Neural cell (in vitro differentiated cells): Measurements from ENCODE around the gene TMEM120A. TPM values are rescaled to one million over a fixed set of nuclear protein-coding genes. Genes with fewer than 3 reads are reported as not detected.

Experiments
- H2AFZ ChIP-seq: fragments of 200-600, 300-800 bp; sonication (generic), shearing (Covaris generic); 2 replicates; pipeline ENCODE4 v1.6.0; 2014; ENCODE audit warnings: low read depth, mild to moderate bottlenecking, antibody characterized with exemption, low read length, moderate library complexity
- H3F3A ChIP-seq: fragments of 200-600 bp; shearing (Covaris generic); 2 replicates; pipeline ENCODE4 v1.6.1; 2016; ENCODE audit warnings: mild to moderate bottlenecking, moderate library complexity, mixed read lengths, antibody characterized with exemption, low read length; ENCODE audit not compliant: insufficient read depth, poor library complexity, severe bottlenecking
- H3K27ac ChIP-seq: fragments of 200-600, 300-800 bp; sonication (generic), shearing (Covaris generic); 2 replicates; pipeline ENCODE4 v1.5.1; 2014; ENCODE audit warnings: mild to moderate bottlenecking, low read length, moderate library complexity
- H3K27me3 ChIP-seq: fragments of 300-800, 200-600 bp; sonication (generic), shearing (Covaris generic); 2 replicates; pipeline ENCODE4 v1.6.0; 2014; ENCODE audit warnings: mild to moderate bottlenecking, low read depth, low read length, moderate library complexity; ENCODE audit not compliant: insufficient read depth
- H3K36me3 ChIP-seq: fragments of 300-800, 200-600 bp; sonication (generic), shearing (Covaris generic); 2 replicates; pipeline ENCODE4 v1.5.1; 2014; ENCODE audit warnings: mild to moderate bottlenecking, antibody characterized with exemption, low read length, moderate library complexity; ENCODE audit not compliant: insufficient read depth
- H3K4me2 ChIP-seq: fragments of 300-800, 200-600 bp; sonication (generic), shearing (Covaris generic); 2 replicates; pipeline ENCODE4 v1.6.0; 2014; ENCODE audit warnings: mild to moderate bottlenecking, low read length
- H3K4me3 ChIP-seq: fragments of 300-800, 200-600 bp; sonication (generic), shearing (Covaris generic); 2 replicates; pipeline ENCODE4 v1.5.1; 2014; ENCODE audit warnings: mild to moderate bottlenecking, low read length, moderate library complexity
- H3K79me2 ChIP-seq: fragments of 200-600 bp; shearing (Covaris generic); replicated peaks from 2 replicates; pipeline ENCODE4 v1.6.0; 2014; ENCODE audit warnings: mild to moderate bottlenecking, low read length, moderate library complexity; ENCODE audit not compliant: insufficient read depth
- H3K9ac ChIP-seq: fragments of 300-800, 200-600 bp; sonication (generic), shearing (Covaris generic); 2 replicates; pipeline ENCODE4 v1.6.1; 2016; ENCODE audit warnings: mild to moderate bottlenecking, low read length, mixed read lengths
- H3K9me2 ChIP-seq: fragments of 200-600 bp; shearing (Covaris generic); 2 replicates; pipeline ENCODE4 v1.6.1; 2016; ENCODE audit warnings: mild to moderate bottlenecking, low read length, mixed read lengths; ENCODE audit not compliant: insufficient read depth
- H3K9me3 ChIP-seq: fragments of 200-600, 300-800 bp; sonication (generic), shearing (Covaris generic); 2 replicates; pipeline ENCODE4 v1.6.1; 2016; ENCODE audit warnings: mild to moderate bottlenecking, mixed run types, low read length, moderate library complexity, mixed read lengths
- H4K20me1 ChIP-seq: fragments of 200-600 bp; shearing (Covaris generic); 2 replicates; pipeline ENCODE4 v1.6.1; 2016; ENCODE audit warnings: mild to moderate bottlenecking, mixed run types; ENCODE audit not compliant: insufficient read depth
- CTCF ChIP-seq: fragments of 450-650 bp; IDR thresholded peaks from 2 replicates; pipeline ENCODE4 v1.5.1; 2014; ENCODE audit warnings: antibody characterized with exemption, mild to moderate bottlenecking, moderate library complexity; ENCODE audit not compliant: poor library complexity, severe bottlenecking
- EP300 ChIP-seq: fragments of 450-650 bp; conservative IDR thresholded peaks from 2 replicates; pipeline ENCODE4 v1.6.1; 2014; ENCODE audit warnings: antibody characterized with exemption, mild to moderate bottlenecking, moderate library complexity; ENCODE audit not compliant: poor library complexity, severe bottlenecking
- EZH2 ChIP-seq: fragments of 200-600, 300-800 bp; shearing (Covaris generic), sonication (generic); IDR thresholded peaks from 2 replicates; pipeline ENCODE4 v1.6.1; 2014; ENCODE audit warnings: antibody characterized with exemption, low read length, borderline replicate concordance, mild to moderate bottlenecking; ENCODE audit not compliant: insufficient read depth, poor library complexity, severe bottlenecking
- MXI1 ChIP-seq: fragments of 450-650 bp; conservative IDR thresholded peaks from 2 replicates; pipeline ENCODE4 v1.6.1; 2014; ENCODE audit warnings: antibody characterized with exemption, mild to moderate bottlenecking; ENCODE audit not compliant: poor library complexity, severe bottlenecking
- POLR2AphosphoS5 ChIP-seq: IDR thresholded peaks from 2 replicates; pipeline ENCODE4 v1.6.1; 2012
- RAD21 ChIP-seq: fragments of 450-650 bp; conservative IDR thresholded peaks from 2 replicates; pipeline ENCODE4 v1.6.1; 2014; ENCODE audit warnings: antibody characterized with exemption, mild to moderate bottlenecking, moderate library complexity
- SMC3 ChIP-seq: fragments of 450-650 bp; conservative IDR thresholded peaks from 2 replicates; pipeline ENCODE4 v1.6.1; 2014; ENCODE audit warnings: antibody characterized with exemption, mild to moderate bottlenecking, moderate library complexity; ENCODE audit not compliant: poor library complexity
- TAF1 ChIP-seq: IDR thresholded peaks from 2 replicates; pipeline ENCODE4 v1.6.1; 2012; ENCODE audit warnings: low read depth
- polyA plus RNA-seq: library from polyadenylated mRNA; depleted of rRNA; stranded (reverse); fragments of >200 nt; gene quantifications from 2 replicates; pipeline ENCODE4 v1.2.3, GENCODE V29; 2014
- TF ChIP-seq, protein P1 (sequence below): IDR thresholded peaks from 2 replicates; pipeline ENCODE4 v1.6.1; 2012; ENCODE audit warnings: borderline replicate concordance

Gene TMEM120A
- polyA plus RNA-seq, 1 donor from 2014 or later, result 39.1 TPM

- no peaks in the 10 kb centered on the region for H3K36me3 ChIP-seq
- H3K9ac ChIP-seq, result no peak overlapping the region
- no peaks in the 10 kb centered on the region for H3K27me3 ChIP-seq
- H3K79me2 ChIP-seq, result no peaks in the 10 kb centered on the region
- no peaks in the 10 kb centered on the region for H3K9me2 ChIP-seq
- no peaks in the 10 kb centered on the region for H3K9me3 ChIP-seq
- H3K4me2 ChIP-seq, result no peak overlapping the region
- H4K20me1 ChIP-seq, result no peaks in the 10 kb centered on the region
- H3K4me3 ChIP-seq, result no peak overlapping the region
- TF ChIP-seq POLR2AphosphoS5 (no peak), EP300 (no peak), RAD21 (no peak)
- no peak overlapping the region for H3K27ac ChIP-seq
- H2AFZ ChIP-seq, result no peak overlapping the region
- H3F3A ChIP-seq, result no peaks in the 10 kb centered on the region
Measured at GRCh38 chr7:75985518-75986146, 8.8 kb downstream of the TMEM120A start.

GRCh38 chr7:75985009-75985517, 9.3 kb downstream of the TMEM120A start:
- Histone ChIP-seq H3K9ac (no peak overlapping the region), H3K36me3 (no peaks in the 10 kb centered on the region), H3K79me2 (no peaks in the 10 kb centered on the region), H4K20me1 (no peaks in the 10 kb centered on the region), H2AFZ (no peak overlapping the region), H3K4me2 (no peak overlapping the region), H3F3A (no peaks in the 10 kb centered on the region), H3K9me2 (no peaks in the 10 kb centered on the region), H3K4me3 (no peak overlapping the region), H3K9me3 (no peaks in the 10 kb centered on the region), H3K27ac (no peak overlapping the region), H3K27me3 (no peaks in the 10 kb centered on the region)
- TF ChIP-seq POLR2AphosphoS5, result no peak
- no peak for TF ChIP-seq EP300
- TF ChIP-seq EZH2, result no peak
- no peak for TF ChIP-seq RAD21
- no peak for TF ChIP-seq CTCF
- no peak for TF ChIP-seq MXI1
- TF ChIP-seq TAF1, result no peak
- TF ChIP-seq, protein P1, sequence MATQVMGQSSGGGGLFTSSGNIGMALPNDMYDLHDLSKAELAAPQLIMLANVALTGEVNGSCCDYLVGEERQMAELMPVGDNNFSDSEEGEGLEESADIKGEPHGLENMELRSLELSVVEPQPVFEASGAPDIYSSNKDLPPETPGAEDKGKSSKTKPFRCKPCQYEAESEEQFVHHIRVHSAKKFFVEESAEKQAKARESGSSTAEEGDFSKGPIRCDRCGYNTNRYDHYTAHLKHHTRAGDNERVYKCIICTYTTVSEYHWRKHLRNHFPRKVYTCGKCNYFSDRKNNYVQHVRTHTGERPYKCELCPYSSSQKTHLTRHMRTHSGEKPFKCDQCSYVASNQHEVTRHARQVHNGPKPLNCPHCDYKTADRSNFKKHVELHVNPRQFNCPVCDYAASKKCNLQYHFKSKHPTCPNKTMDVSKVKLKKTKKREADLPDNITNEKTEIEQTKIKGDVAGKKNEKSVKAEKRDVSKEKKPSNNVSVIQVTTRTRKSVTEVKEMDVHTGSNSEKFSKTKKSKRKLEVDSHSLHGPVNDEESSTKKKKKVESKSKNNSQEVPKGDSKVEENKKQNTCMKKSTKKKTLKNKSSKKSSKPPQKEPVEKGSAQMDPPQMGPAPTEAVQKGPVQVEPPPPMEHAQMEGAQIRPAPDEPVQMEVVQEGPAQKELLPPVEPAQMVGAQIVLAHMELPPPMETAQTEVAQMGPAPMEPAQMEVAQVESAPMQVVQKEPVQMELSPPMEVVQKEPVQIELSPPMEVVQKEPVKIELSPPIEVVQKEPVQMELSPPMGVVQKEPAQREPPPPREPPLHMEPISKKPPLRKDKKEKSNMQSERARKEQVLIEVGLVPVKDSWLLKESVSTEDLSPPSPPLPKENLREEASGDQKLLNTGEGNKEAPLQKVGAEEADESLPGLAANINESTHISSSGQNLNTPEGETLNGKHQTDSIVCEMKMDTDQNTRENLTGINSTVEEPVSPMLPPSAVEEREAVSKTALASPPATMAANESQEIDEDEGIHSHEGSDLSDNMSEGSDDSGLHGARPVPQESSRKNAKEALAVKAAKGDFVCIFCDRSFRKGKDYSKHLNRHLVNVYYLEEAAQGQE, result no peak
- TF ChIP-seq SMC3, result no peak
